NCI-H2029 treated with DMSO at 0.1 percent for 48 hours (cell line): ENCODE measurements around the gene UROD.
"Not testable (repeated sequence)": the region's sequence is repeated elsewhere in the genome, so short reads cannot be mapped to it uniquely, and the experiment has no call there.

ENCODE experiments used
- DNase-seq: peaks from one replicate; lab custom pipeline; 2025; lab: John Stamatoyannopoulos, UW

The UROD gene

GRCh38 chr1:45040297-45040696, 28.2 kb downstream of the UROD start:
- DNase-seq, result no peak

GRCh38 chr1:45043094-45043493, 31.0 kb downstream of the UROD start:
- no peak for DNase-seq

GRCh38 chr1:45044916-45045315, 32.9 kb downstream of the UROD start:
- DNase-seq, result no peak

- DNase-seq, result no peak
Measured at GRCh38 chr1:45047032-45047431, 35.0 kb downstream of the UROD start.

- DNase-seq, result no peak
Measured at GRCh38 chr1:45051005-45051772, 39.1 kb downstream of the UROD start.

- no peak for DNase-seq
Measured at GRCh38 chr1:45057542-45057941, 45.5 kb downstream of the UROD start.

- DNase-seq, result no peak
Measured at GRCh38 chr1:45059829-45060228, 47.8 kb downstream of the UROD start.

GRCh38 chr1:45062463-45062862, 50.4 kb downstream of the UROD start:
- DNase-seq, result not testable (repeated sequence)

- no peak for DNase-seq
Measured at GRCh38 chr1:45065083-45065482, 53.0 kb downstream of the UROD start.
